GM12891 (cell line): ENCODE data around the gene TMCC1.

ENCODE experiments used
- POLR2A ChIP-seq: IDR thresholded peaks from 2 replicates; pipeline ENCODE4 v1.6.1; 2011; ENCODE audit warnings: low read depth, low read length, control low read depth
- POLR2AphosphoS5 ChIP-seq: IDR thresholded peaks from 2 replicates; pipeline ENCODE4 v1.6.1; 2011; ENCODE audit warnings: low read depth, low read length, control low read depth
- POU2F2 ChIP-seq: IDR thresholded peaks from 2 replicates; pipeline ENCODE4 v1.6.1; 2011; ENCODE audit warnings: low read depth, mild to moderate bottlenecking, control low read depth, low read length, moderate library complexity
- SPI1 ChIP-seq: IDR thresholded peaks from 2 replicates; pipeline ENCODE4 v1.6.1; 2011; ENCODE audit warnings: low read depth, low read length, control low read depth
- TAF1 ChIP-seq: IDR thresholded peaks from 2 replicates; pipeline ENCODE4 v1.6.1; 2011; ENCODE audit warnings: low read depth, low read length, control low read depth

- no peak for TF ChIP-seq TAF1
- TF ChIP-seq POLR2AphosphoS5 = no peak
- TF ChIP-seq POLR2A = no peak
- TF ChIP-seq POU2F2 = no peak
- TF ChIP-seq SPI1 = no peak
Observed at GRCh38 chr3:129795186-129796010, 98.1 kb downstream of the TMCC1 start.
